UCSD-AML1 (cell line): ENCODE measurements around the gene MOG.

Source experiments
- DNase-seq: peaks from one replicate; lab custom pipeline; 2025; ENCODE audit not compliant: unreplicated experiment; lab: John Stamatoyannopoulos, UW

The MOG gene

GRCh38 chr6:29656798-29657197 is at the start of gene MOG:
Gene MOG (plus strand): TSS chr6:29657092. CDS start chr6:29657210, 118 bp downstream.
- DNase-seq, result no peak

- DNase-seq, result no peak
Observed at GRCh38 chr6:29608131-29608530, 48.8 kb upstream of the MOG start.

- DNase-seq, result no peak
Observed at GRCh38 chr6:29610540-29610939, 46.4 kb upstream of the MOG start.

GRCh38 chr6:29611426-29611825 is 45.5 kb upstream of the MOG start:
- DNase-seq, result no peak

GRCh38 chr6:29617782-29618554 is 38.9 kb upstream of the MOG start:
- DNase-seq, result no peak

- DNase-seq, result no peak
Observed at GRCh38 chr6:29619578-29620160, 37.2 kb upstream of the MOG start.

- DNase-seq, result no peak
Observed at GRCh38 chr6:29620630-29621029, 36.3 kb upstream of the MOG start.

- DNase-seq, result no peak
Observed at GRCh38 chr6:29624520-29624961, 32.4 kb upstream of the MOG start.

GRCh38 chr6:29625337-29625930 is 31.5 kb upstream of the MOG start:
- DNase-seq, result no peak

GRCh38 chr6:29626948-29627754 is 29.7 kb upstream of the MOG start:
- DNase-seq, result no peak

GRCh38 chr6:29627755-29628418 is 29.0 kb upstream of the MOG start:
- peak; percentile 57 for DNase-seq

GRCh38 chr6:29628419-29629281 is 28.2 kb upstream of the MOG start:
- peak; percentile 69 for DNase-seq

GRCh38 chr6:29629571-29629970 is 27.3 kb upstream of the MOG start:
- DNase-seq, result no peak

- DNase-seq, result no peak
Observed at GRCh38 chr6:29630315-29630714, 26.6 kb upstream of the MOG start.

- peak; percentile 27 for DNase-seq
Observed at GRCh38 chr6:29631209-29631810, 25.6 kb upstream of the MOG start.

- DNase-seq, result peak; percentile 43
Observed at GRCh38 chr6:29631860-29632731, 24.8 kb upstream of the MOG start.

GRCh38 chr6:29632789-29633533 is 23.9 kb upstream of the MOG start, which contains the start of gene GABBR1:
Gene GABBR1 (minus strand): TSS chr6:29633183. CDS start chr6:29632385, 798 bp downstream.
- DNase-seq, result peak; percentile 82

- no peak for DNase-seq
Observed at GRCh38 chr6:29633534-29633905, 23.4 kb upstream of the MOG start.
